NB4 (cell line): Measurements from ENCODE around the gene COA1.

ENCODE experiments used
- DNase-seq: peaks from one replicate; pipeline ENCODE4 v3.0.0; 2010; ENCODE audit warnings: low read depth
- H3K4me3 ChIP-seq: one replicate; pipeline ENCODE4 v1.5.1; 2011; ENCODE audit warnings: mild to moderate bottlenecking, low read depth, low read length, moderate library complexity
- MYC ChIP-seq: IDR thresholded peaks from 2 replicates; pipeline ENCODE4 v1.6.1; 2011; ENCODE audit warnings: low read depth, low read length
- POLR2A ChIP-seq: IDR thresholded peaks from 2 replicates; pipeline ENCODE4 v1.6.1; 2011; ENCODE audit warnings: mild to moderate bottlenecking; ENCODE audit not compliant: insufficient read length; ENCODE audit errors: extremely low read depth
- TF ChIP-seq, protein P1 (sequence below): IDR thresholded peaks from one replicate; pipeline ENCODE4 v1.5.1; 2012; ENCODE audit warnings: low read depth, low read length
- TF ChIP-seq, protein P2 (sequence below): IDR thresholded peaks from 2 replicates; pipeline ENCODE4 v1.6.1; 2011; ENCODE audit warnings: low read depth, low read length

COA1 gene

DNA sequence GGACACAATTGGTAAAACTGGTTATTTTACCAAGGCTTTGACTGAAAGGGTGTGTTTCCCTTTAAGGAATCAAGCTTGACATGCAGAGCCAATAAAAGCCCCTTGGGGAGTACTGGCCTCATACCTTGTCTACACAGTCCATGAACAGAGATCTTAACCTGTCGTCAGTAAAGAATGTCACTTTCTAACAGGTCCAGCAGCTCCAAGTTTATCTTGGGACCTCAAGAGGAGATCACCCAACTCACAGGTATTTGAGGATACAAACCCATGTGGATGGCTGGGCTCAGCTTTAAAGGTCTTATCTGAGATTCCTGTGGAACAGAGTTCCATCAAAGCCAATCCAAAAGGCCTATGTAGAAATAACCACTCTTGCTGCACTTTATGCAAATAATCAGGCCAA, 61.3 kb downstream of the COA1 start:
- TF ChIP-seq POLR2A, result no peak
- TF ChIP-seq, protein P1, sequence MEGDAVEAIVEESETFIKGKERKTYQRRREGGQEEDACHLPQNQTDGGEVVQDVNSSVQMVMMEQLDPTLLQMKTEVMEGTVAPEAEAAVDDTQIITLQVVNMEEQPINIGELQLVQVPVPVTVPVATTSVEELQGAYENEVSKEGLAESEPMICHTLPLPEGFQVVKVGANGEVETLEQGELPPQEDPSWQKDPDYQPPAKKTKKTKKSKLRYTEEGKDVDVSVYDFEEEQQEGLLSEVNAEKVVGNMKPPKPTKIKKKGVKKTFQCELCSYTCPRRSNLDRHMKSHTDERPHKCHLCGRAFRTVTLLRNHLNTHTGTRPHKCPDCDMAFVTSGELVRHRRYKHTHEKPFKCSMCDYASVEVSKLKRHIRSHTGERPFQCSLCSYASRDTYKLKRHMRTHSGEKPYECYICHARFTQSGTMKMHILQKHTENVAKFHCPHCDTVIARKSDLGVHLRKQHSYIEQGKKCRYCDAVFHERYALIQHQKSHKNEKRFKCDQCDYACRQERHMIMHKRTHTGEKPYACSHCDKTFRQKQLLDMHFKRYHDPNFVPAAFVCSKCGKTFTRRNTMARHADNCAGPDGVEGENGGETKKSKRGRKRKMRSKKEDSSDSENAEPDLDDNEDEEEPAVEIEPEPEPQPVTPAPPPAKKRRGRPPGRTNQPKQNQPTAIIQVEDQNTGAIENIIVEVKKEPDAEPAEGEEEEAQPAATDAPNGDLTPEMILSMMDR, result no peak
- TF ChIP-seq, protein P2, sequence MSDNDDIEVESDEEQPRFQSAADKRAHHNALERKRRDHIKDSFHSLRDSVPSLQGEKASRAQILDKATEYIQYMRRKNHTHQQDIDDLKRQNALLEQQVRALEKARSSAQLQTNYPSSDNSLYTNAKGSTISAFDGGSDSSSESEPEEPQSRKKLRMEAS, result no peak
- no peak for TF ChIP-seq MYC
- H3K4me3 ChIP-seq, result no peak overlapping the region
- no peak for DNase-seq

DNA sequence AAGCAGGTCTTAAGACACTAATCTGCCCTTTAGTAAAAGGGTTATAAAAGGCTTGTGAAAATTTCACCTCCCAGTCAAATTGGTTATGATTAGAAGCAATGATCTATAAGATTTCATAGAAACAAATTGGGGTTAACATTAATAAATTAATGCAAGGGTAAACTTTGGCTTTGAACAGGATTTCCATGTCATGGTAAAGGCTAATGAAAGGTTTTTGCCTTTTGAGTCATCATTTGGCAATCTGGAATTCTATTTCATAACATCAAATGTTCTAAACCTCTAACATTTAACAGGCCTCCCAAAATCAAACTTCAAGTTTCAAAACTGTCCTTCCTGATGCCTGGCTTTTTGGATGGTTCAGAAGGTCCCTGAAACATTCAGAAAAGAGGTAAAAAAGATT, 62.4 kb downstream of the COA1 start:
- no peak for DNase-seq
- H3K4me3 ChIP-seq, result no peak overlapping the region
- TF ChIP-seq, protein P2, result no peak
- TF ChIP-seq, protein P1, result no peak
- TF ChIP-seq MYC (no peak), POLR2A (no peak)

DNA sequence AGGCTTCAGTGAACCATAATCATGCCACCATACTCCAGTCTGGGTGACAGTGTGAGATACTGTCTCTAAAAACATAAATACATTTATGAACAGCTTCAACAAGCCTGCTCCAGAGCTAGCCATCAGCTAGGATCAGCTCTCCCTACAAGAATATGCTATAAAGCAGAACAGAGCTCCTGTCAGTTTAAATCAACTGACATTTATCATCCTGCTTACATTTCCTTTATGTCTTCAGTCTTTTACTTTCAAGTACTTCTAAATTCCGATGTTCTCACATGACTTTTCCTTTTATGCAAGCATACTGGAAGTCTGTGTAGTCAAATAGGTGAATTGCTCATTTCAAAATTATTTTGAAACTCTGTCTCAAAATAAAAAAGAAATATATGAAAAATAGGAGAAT, 64.6 kb downstream of the COA1 start:
- TF ChIP-seq, protein P1, result no peak
- TF ChIP-seq, protein P2, result no peak
- TF ChIP-seq MYC, result no peak
- TF ChIP-seq POLR2A, result no peak
- DNase-seq, result no peak
- no peak overlapping the region for H3K4me3 ChIP-seq

DNA sequence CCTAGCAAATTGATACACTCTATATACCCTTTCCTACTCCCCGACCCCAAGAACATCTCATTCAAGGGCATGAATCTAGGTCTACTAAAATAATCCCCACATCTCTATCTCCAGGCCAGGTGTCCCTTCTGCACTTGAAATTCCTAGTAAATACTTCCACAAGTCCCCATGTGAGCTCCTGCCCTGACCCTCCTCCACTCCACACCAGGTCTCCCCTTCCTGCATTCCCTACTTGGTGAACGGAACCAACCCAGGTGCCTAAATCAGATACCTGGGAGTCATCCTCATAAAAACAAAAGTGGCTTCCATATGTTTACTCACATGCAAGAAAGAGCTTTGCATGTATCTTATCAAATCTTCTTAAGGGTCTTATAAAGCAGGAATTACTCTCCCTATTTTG, 69.2 kb downstream of the COA1 start:
- no peak for DNase-seq
- TF ChIP-seq MYC (no peak), POLR2A (no peak)
- TF ChIP-seq, protein P1, result no peak
- TF ChIP-seq, protein P2, result no peak
- H3K4me3 ChIP-seq, result no peak overlapping the region

DNA sequence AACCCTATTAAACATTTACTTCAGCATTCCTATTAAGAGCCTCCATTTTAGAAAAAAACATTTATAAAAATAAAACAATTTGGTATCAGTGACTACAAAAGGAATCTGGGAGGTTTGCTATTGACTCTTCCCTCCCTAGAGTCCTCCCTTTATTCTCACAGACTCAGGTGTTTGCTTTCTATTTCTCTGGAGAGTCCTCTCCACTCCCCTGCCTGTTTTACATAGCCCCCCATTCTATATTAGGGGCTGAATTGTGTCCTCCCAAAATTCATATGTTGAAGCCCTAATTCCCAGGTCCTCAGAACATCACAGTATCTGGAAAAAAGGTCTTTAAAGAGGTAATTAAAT, 69.8 kb downstream of the COA1 start:
- no peak for DNase-seq
- no peak overlapping the region for H3K4me3 ChIP-seq
- TF ChIP-seq, protein P1, result no peak
- TF ChIP-seq MYC (no peak), POLR2A (no peak)
- TF ChIP-seq, protein P2, result no peak

DNA sequence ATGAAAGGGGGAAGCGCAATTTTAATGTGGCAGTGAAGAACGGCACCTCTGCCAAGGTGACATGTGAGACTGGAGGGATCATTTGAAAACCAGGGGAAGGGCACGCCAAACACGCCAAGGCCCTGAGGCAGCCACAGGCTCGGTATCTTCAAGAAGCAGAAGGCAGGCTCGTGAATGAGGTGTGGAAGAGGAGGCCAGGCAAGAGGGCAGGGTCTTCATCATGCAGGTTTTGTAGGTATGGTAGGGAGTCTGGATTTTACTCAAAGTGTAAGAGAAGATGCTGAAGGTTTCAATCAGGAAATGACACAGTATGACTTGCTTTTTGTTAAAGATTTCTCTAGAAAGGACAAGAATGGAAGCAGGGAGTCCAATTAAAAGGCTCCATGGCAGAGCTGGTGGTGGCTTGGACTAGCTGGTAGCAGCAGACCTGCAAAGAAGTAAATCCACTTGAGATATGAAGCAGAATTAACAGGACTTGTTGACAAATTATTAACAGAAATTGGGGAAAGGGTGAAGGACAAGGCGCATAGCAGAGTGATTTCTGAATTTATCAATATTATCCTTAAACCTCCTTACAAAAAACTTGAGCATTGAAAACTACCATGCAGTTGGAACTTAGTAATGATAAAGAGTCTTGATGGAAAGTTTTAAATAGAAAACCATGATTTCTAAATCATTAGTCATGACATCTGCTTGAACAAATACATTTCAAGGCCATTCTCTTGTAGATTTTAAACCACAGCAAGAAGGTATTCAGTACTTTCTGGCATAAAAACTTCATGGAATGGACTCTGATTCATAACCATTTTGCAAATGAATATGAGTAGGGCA, 70.4 kb downstream of the COA1 start:
- no peak overlapping the region for H3K4me3 ChIP-seq
- TF ChIP-seq POLR2A (no peak), MYC (no peak)
- TF ChIP-seq, protein P2, result no peak
- TF ChIP-seq, protein P1, result no peak
- no peak for DNase-seq
